Transverse colon (tissue), 4 donors: Measurements from ENCODE around the gene HECTD1. TPM values are rescaled to one million over a fixed set of nuclear protein-coding genes. Genes with fewer than 3 reads are reported as not detected.

Experiments used
- DNase-seq: peaks from one replicate; pipeline ENCODE4 v3.0.0-alpha.2; 2019
- H3K27ac ChIP-seq, 4 donors: fragments of 200-600 bp; sonication (generic); 2 replicates each; pipeline ENCODE4 v1.5.1; 2016 to 2018; ENCODE audit warnings: inconsistent platforms in 4 of 4
- H3K27me3 ChIP-seq: fragments of 200-600 bp; sonication (generic); 2 replicates; pipeline ENCODE4 v1.5.1; 2017; ENCODE audit warnings: inconsistent platforms
- H3K36me3 ChIP-seq, 4 donors: fragments of 200-600 bp; sonication (generic); 2 replicates each; pipeline ENCODE4 v1.5.1; 2017 to 2019; ENCODE audit warnings: inconsistent platforms in 4 of 4
- H3K4me1 ChIP-seq, 4 donors: fragments of 200-600 bp; sonication (generic); 2 replicates each; pipeline ENCODE4 v1.5.1; 2017 to 2020; ENCODE audit warnings: inconsistent platforms in 4 of 4
- H3K4me3 ChIP-seq, 4 donors: fragments of 200-600 bp; sonication (generic); 1 replicate in 1 of 4; 2 replicates in 3 of 4; pipeline versions ENCODE4 v1.5.1 to v1.6.1; 2017 to 2019; ENCODE audit warnings: inconsistent platforms in 4 of 4
- H3K9me3 ChIP-seq, 2 donors: fragments of 200-600 bp; sonication (generic); 2 replicates each; pipeline ENCODE4 v1.5.1; 2017 to 2019; ENCODE audit warnings: inconsistent platforms in 2 of 2
- CTCF ChIP-seq, 5 experiments: fragments of 200-600 bp in 3 of 5; fragments of 450-650 bp in 2 of 5; sonication (generic) in 3 of 5; IDR thresholded peaks; 1 replicate in 2 of 5; 2 replicates in 3 of 5; pipeline ENCODE4 v1.5.1; 2016 to 2017; ENCODE audit warnings: antibody characterized with exemption in 5 of 5, inconsistent platforms in 3 of 5, mild to moderate bottlenecking in 2 of 5, moderate library complexity in 1 of 5
- EP300 ChIP-seq: sonication (generic); formaldehyde crosslinking; IDR thresholded peaks from one replicate; pipeline ENCODE4 v1.6.1; 2017; ENCODE audit warnings: antibody characterized with exemption, low read depth
- POLR2A ChIP-seq: fragments of 450-650 bp; IDR thresholded peaks from one replicate; pipeline ENCODE4 v1.6.1; 2016; ENCODE audit warnings: antibody characterized with exemption, mild to moderate bottlenecking, moderate library complexity
- POLR2AphosphoS5 ChIP-seq, 3 donors: sonication (generic); formaldehyde crosslinking; IDR thresholded peaks; one replicate each; pipeline ENCODE4 v1.6.1; 2016; ENCODE audit warnings: antibody characterized with exemption in 3 of 3
- WGBS, 2 donors: methylation state at CpG; one replicate each; pipeline ENCODE4 v1.1.5; 2018; ENCODE audit warnings: low coverage in 1 of 2; 5-methylcytosine and 5-hydroxymethylcytosine counted together
- in situ Hi-C, 4 donors: fragments of 200-750 bp; cut with MboI; loops; one replicate each; pipeline versions ENCODE4 v1.15.0 to v1.15.1; 2017; ENCODE audit warnings: low sequenced_read_pairs in 3 of 4, low pct_ligation_motif_present in 1 of 4, low pct_unique_long_range_greater_than_20kb in 1 of 4
- intact Hi-C: fragments of 100-400 bp; cut with DNase I; formaldehyde crosslinking; loops from one replicate; pipeline ENCODE4 v1.15.1; 2023; ENCODE audit warnings: low total_unique reads
- total RNA-seq, 4 donors: library from RNA; depleted of rRNA; stranded (reverse); fragments of >200 nt; gene quantifications; one replicate each; pipeline ENCODE4 v1.1.0, GENCODE V29; 2016

Gene HECTD1
- total RNA-seq, 4 donors from 2014 or later = 111 to 237 (median 154) TPM

- Histone ChIP-seq H3K27me3 (no peaks in the 10 kb centered on the region), H3K4me3 (peak overlapping the region in 1 of 4 donors; percentile 21), H3K27ac (peak overlapping the region; percentile 69 to 87 (median 79)), H3K9me3 (no peaks in the 10 kb centered on the region), H3K4me1 (peaks cover 0 to 34% (median 12%) of the 10 kb centered on the region in 4 donors), H3K36me3 (no peaks in the 10 kb centered on the region)
- 38 to 41% methylated on average over 12 to 17 of the region's 17 CpGs for WGBS, 2 donors
- in situ Hi-C loops = no loop called here
- DNase-seq = peak; percentile 79
- intact Hi-C loops = no loop called here
- TF ChIP-seq POLR2AphosphoS5 (IDR thresholded peaks at IDR 0.05) (peak; percentile 60 to 91 (median 83)), POLR2A (peak; percentile 55), EP300 (peak; percentile 91), CTCF (IDR thresholded peaks at IDR 0.05) (no peak)
These were observed 22.3 kb upstream of the HECTD1 start for GRCh38 chr14:31229638-31230572.

GRCh38 chr14:31229009-31229408 lies 21.4 kb upstream of the HECTD1 start:
- in situ Hi-C loops = no loop called here
- Histone ChIP-seq H3K9me3 (no peaks in the 10 kb centered on the region), H3K36me3 (no peaks in the 10 kb centered on the region), H3K4me3 (no peak overlapping the region), H3K27ac (peak overlapping the region; percentile 69 to 87 (median 79)), H3K27me3 (no peaks in the 10 kb centered on the region), H3K4me1 (peaks cover 0 to 34% (median 12%) of the 10 kb centered on the region in 4 donors)
- intact Hi-C loops = no loop called here
- TF ChIP-seq POLR2A (no peak), EP300 (no peak), CTCF (IDR thresholded peaks at IDR 0.05) (no peak), POLR2AphosphoS5 (IDR thresholded peaks at IDR 0.05) (no peak)
- no peak for DNase-seq

- no peak for DNase-seq
- intact Hi-C loops = no loop called here
- Histone ChIP-seq H3K27me3 (no peaks in the 10 kb centered on the region), H3K4me1 (peaks cover 0 to 34% (median 12%) of the 10 kb centered on the region in 4 donors), H3K27ac (peak overlapping the region; percentile 69 to 87 (median 79)), H3K36me3 (no peaks in the 10 kb centered on the region), H3K9me3 (no peaks in the 10 kb centered on the region), H3K4me3 (no peak overlapping the region)
- in situ Hi-C loops = no loop called here
- TF ChIP-seq POLR2AphosphoS5 (IDR thresholded peaks at IDR 0.05) (no peak), POLR2A (no peak), EP300 (no peak)
These were observed 20.9 kb upstream of the HECTD1 start for GRCh38 chr14:31228533-31228932.

DNA sequence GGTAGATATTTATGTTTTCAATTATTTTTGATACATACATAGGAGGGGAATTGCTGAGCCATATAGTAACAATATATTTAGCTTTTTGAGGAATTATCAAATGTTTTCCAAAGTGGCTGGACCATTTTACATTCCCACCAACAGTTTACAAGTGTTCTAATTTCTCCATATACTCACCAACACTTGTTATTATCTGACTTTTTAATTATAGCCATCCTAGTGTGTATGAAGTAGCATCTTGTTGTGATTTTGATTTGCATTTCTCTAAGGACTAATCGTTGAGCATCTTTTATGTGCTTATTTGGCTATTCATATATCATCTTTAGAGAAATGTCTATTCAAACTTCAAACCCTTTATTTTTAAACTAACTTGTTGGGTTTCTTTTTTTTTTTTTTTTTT lies 17.2 kb upstream of the HECTD1 start:
- Histone ChIP-seq H3K4me1 (peaks cover 0 to 15% (median 8%) of the 10 kb centered on the region in 4 donors), H3K27ac (no peak overlapping the region), H3K36me3 (no peaks in the 10 kb centered on the region), H3K9me3 (no peaks in the 10 kb centered on the region), H3K27me3 (no peaks in the 10 kb centered on the region), H3K4me3 (no peak overlapping the region)
- in situ Hi-C loops (no loop called here), intact Hi-C loops (no loop called here)
- no peak for DNase-seq
- no peak for TF ChIP-seq POLR2A
- TF ChIP-seq CTCF (IDR thresholded peaks at IDR 0.05) = no peak
- TF ChIP-seq EP300 = no peak
- no peak for TF ChIP-seq POLR2AphosphoS5 (IDR thresholded peaks at IDR 0.05)
- 84 to 92% methylated on average over 1 of the region's 1 CpG for WGBS, 2 donors
